HG03103 (cell line): ENCODE measurements around the gene CLSTN3.

ENCODE experiments used
- ATAC-seq: cut with Tn5 transposase; IDR thresholded peaks from one replicate; pipeline ENCODE4 v1.9.1; 2021; ENCODE audit warnings: low read depth; ENCODE audit not compliant: unreplicated experiment

CLSTN3 gene

GRCh38 chr12:7145671-7146070, 15.5 kb downstream of the CLSTN3 start:
- ATAC-seq = no peak

GRCh38 chr12:7146228-7146627, 16.1 kb downstream of the CLSTN3 start:
- no peak for ATAC-seq

- ATAC-seq = no peak
Observed at GRCh38 chr12:7146906-7147305, 16.7 kb downstream of the CLSTN3 start.

GRCh38 chr12:7150356-7150755, 20.2 kb downstream of the CLSTN3 start:
- ATAC-seq = no peak

GRCh38 chr12:7150841-7151240, 20.7 kb downstream of the CLSTN3 start:
- no peak for ATAC-seq

GRCh38 chr12:7151532-7151931, 21.4 kb downstream of the CLSTN3 start:
- ATAC-seq = no peak

- no peak for ATAC-seq
Observed at GRCh38 chr12:7152818-7153217, 22.6 kb downstream of the CLSTN3 start.

- no peak for ATAC-seq
Observed at GRCh38 chr12:7154042-7154441, 23.9 kb downstream of the CLSTN3 start.

GRCh38 chr12:7154901-7155470, 24.8 kb downstream of the CLSTN3 start:
- no peak for ATAC-seq

GRCh38 chr12:7155471-7156034, 25.4 kb downstream of the CLSTN3 start:
- no peak for ATAC-seq

- no peak for ATAC-seq
Observed at GRCh38 chr12:7156259-7157197, 26.4 kb downstream of the CLSTN3 start.

- no peak for ATAC-seq
Observed at GRCh38 chr12:7157391-7157790, 27.2 kb downstream of the CLSTN3 start.

GRCh38 chr12:7158781-7159609, 28.8 kb downstream of the CLSTN3 start:
- ATAC-seq = no peak

- no peak for ATAC-seq
Observed at GRCh38 chr12:7160183-7160582, 30.0 kb downstream of the CLSTN3 start.

- no peak for ATAC-seq
Observed at GRCh38 chr12:7161327-7161726, 31.2 kb downstream of the CLSTN3 start.

- ATAC-seq = no peak
Observed at GRCh38 chr12:7161811-7162210, 31.6 kb downstream of the CLSTN3 start.

GRCh38 chr12:7162691-7163114, 32.5 kb downstream of the CLSTN3 start:
- ATAC-seq = no peak

- ATAC-seq = no peak
Observed at GRCh38 chr12:7169951-7170350, 39.8 kb downstream of the CLSTN3 start.

- ATAC-seq = no peak
Observed at GRCh38 chr12:7171854-7172253, 41.7 kb downstream of the CLSTN3 start.

GRCh38 chr12:7175493-7175892, 45.3 kb downstream of the CLSTN3 start:
- no peak for ATAC-seq

GRCh38 chr12:7176595-7176994, 46.4 kb downstream of the CLSTN3 start:
- ATAC-seq = no peak
